Fibroblast of the aortic adventitia (primary cell): ENCODE results near the gene ZNF423. TPM values are rescaled to one million over a fixed set of nuclear protein-coding genes. Genes with fewer than 3 reads are reported as not detected.

ENCODE experiments used
- DNase-seq: peaks from one replicate; pipeline ENCODE4 v3.0.0-alpha.2; 2010; ENCODE audit warnings: low read depth
- H3K4me3 ChIP-seq: 2 replicates; pipeline ENCODE4 v1.5.1; 2011; ENCODE audit warnings: low read depth, mild to moderate bottlenecking, control low read depth, low read length, moderate library complexity
- CTCF ChIP-seq: IDR thresholded peaks from 2 replicates; pipeline ENCODE4 v1.5.1; 2011; ENCODE audit warnings: mild to moderate bottlenecking, low read length, control low read depth, inconsistent platforms; ENCODE audit not compliant: insufficient read depth
- total RNA-seq: library from RNA; depleted of rRNA; stranded (reverse); fragments of >200 nt; gene quantifications from 2 replicates; pipeline ENCODE4 v1.2.3, GENCODE V29; 2012; ENCODE audit warnings: low replicate concordance

The ZNF423 gene
- total RNA-seq, 1 donor: 13.5 TPM

DNA sequence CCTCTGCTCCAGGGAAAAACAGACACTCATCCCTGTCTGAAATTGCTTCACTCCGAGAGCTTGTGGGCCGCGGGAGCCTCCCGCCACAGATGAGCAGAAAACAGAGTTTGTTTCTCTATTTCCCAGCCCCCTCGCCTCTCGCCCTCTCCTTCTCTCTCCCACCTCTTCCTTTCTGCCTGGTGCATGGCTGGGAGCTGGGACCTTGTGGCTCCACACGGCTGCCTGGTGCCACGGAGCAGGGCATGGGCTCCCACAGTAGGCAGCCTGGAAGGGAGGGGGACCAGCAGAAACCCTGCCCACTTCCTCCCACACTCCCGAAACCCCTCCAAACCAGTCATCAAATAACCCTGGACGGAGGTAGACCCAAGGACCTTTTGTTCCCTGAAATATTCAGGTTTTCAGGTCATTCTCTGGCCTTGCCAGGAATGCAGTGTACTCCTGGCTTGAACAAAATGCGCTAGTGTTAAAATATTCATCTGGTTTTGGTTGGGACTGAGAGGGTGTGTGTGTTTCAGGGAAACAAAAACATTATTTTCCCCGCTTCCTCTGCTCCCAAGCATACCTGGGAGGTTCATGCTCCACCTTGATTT is 277.4 kb downstream of the ZNF423 start:
- TF ChIP-seq CTCF: no peak
- no peak for DNase-seq
- H3K4me3 ChIP-seq: no peak overlapping the region

- no peak for TF ChIP-seq CTCF
- DNase-seq: no peak
- H3K4me3 ChIP-seq: no peak overlapping the region
Observed at GRCh38 chr16:49578018-49578417, 277.9 kb downstream of the ZNF423 start.

GRCh38 chr16:49576941-49577340 is 279.0 kb downstream of the ZNF423 start:
- no peak overlapping the region for H3K4me3 ChIP-seq
- no peak for DNase-seq
- TF ChIP-seq CTCF: no peak

- H3K4me3 ChIP-seq: no peak overlapping the region
- no peak for DNase-seq
- no peak for TF ChIP-seq CTCF
Observed at GRCh38 chr16:49576173-49576494, 279.8 kb downstream of the ZNF423 start.

DNA sequence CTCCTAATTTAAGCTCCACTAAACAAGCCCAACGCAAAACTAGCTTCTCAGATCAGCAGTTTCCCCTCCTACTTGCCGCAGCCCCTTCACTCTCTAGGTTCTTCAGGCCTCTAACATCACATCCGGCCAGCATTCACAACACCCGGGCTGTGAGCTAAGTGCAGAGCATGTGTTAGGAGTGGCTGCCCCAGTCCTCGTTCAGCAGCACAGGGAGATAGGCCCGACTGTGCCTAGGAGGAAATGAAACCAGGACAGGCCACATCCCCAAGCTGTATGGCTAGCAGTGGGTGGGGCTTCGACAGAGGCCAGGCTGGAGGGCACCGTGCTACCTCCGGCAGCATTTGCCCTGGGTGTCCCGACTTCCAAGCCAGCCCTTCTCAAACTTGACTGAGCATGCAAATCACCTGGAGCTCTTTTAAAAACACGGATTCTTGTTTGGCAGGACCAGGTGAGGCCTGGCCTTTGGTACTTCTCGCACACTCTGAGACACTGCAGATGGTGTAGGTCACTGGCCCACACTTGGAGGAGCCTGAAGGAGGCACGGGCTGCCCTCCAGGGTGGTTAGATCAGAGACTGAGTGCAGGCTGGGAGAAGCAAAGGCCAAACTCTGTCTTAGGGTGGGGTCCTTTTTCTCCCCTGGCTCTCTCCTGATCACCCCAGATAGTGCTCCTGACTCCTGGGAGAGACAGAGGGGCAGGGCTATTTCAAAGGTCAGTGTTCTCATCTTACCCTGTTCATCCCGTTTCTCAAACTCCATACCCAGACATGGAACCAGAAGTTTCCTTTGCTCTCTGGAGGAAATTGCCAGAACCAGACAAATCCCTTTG is 280.4 kb downstream of the ZNF423 start:
- no peak for TF ChIP-seq CTCF
- DNase-seq: no peak
- no peak overlapping the region for H3K4me3 ChIP-seq

DNA sequence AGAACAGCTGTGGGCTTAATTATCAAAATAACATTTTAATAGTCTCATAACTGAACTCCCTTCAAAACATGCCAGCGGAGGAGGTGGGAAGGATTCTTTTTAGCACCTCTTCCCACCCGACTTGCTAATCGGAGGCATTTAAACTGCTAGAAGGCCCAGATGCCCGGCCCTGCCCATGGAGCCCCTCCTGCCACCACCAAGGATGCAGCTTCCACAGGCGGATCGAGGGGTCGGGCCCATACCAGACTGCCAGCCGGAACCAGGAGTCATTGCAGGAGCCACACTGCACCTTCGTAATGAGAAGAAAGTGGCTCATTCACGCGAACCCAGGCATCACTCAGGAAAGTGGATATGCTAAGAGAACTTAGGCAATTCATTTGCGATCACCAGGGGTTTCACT is 281.1 kb downstream of the ZNF423 start:
- no peak for TF ChIP-seq CTCF
- DNase-seq: no peak
- H3K4me3 ChIP-seq: no peak overlapping the region
